Activated CD8-positive, alpha-beta T cell treated with anti-CD3 and anti-CD28 coated beads for 36 hours (primary cell): ENCODE data around the gene LRTM2. TPM values are rescaled to one million over a fixed set of nuclear protein-coding genes. Genes with fewer than 3 reads are reported as not detected.

Experiments
- ATAC-seq: fragments of 200-7000 bp; cut with Tn5 transposase; one replicate; pipeline ENCODE4 v1.10.0; 2021; ENCODE audit warnings: mild to moderate bottlenecking, moderate library complexity
- CTCF ChIA-PET: fragments of 350-600 bp; sonication (Branson Sonifier 250); formaldehyde crosslinking; loops from one replicate; lab custom pipeline; 2021; ENCODE audit warnings: antibody characterized with exemption; lab: Charles Lee
- POLR2A ChIA-PET: fragments of 350-600 bp; sonication (Branson Sonifier 250); formaldehyde crosslinking; loops from one replicate; lab custom pipeline; 2021; ENCODE audit warnings: antibody characterized with exemption; lab: Charles Lee
- DNase-seq: peaks from one replicate; pipeline ENCODE4 v3.0.0-alpha.2; 2020
- H3K27ac Mint-ChIP-seq: one replicate; pipeline ENCODE4 v1.8.0; 2021; ENCODE audit warnings: mild to moderate bottlenecking, mixed read lengths
- H3K27me3 Mint-ChIP-seq: one replicate; pipeline ENCODE4 v1.8.0; 2021; ENCODE audit warnings: mixed read lengths
- H3K36me3 Mint-ChIP-seq: one replicate; pipeline ENCODE4 v1.8.0; 2021; ENCODE audit warnings: low read depth, mixed read lengths
- H3K4me1 Mint-ChIP-seq: one replicate; pipeline ENCODE4 v1.8.0; 2021; ENCODE audit warnings: low read depth, mixed read lengths
- H3K4me3 Mint-ChIP-seq: one replicate; pipeline ENCODE4 v1.8.0; 2021; ENCODE audit warnings: mild to moderate bottlenecking, moderate library complexity, mixed read lengths
- H3K9me3 Mint-ChIP-seq: one replicate; pipeline ENCODE4 v1.8.0; 2021; ENCODE audit warnings: mixed read lengths
- intact Hi-C: fragments of 100-400 bp; cut with micrococcal nuclease; formaldehyde crosslinking; loops from one replicate; pipeline ENCODE4 v1.10.0; 2022
- total RNA-seq, 2 experiments: library from RNA; stranded (reverse); gene quantifications; one replicate each; pipeline ENCODE4 v1.2.3, GENCODE V29; 2021
- TF ChIP-seq, protein P1 (sequence below): fragments of 200-600 bp; IDR thresholded peaks from one replicate; pipeline ENCODE4 v1.8.0; 2022; ENCODE audit warnings: antibody characterized with exemption, mild to moderate bottlenecking

Gene LRTM2
- total RNA-seq, 2 experiments from 2014 or later: not detected

DNA sequence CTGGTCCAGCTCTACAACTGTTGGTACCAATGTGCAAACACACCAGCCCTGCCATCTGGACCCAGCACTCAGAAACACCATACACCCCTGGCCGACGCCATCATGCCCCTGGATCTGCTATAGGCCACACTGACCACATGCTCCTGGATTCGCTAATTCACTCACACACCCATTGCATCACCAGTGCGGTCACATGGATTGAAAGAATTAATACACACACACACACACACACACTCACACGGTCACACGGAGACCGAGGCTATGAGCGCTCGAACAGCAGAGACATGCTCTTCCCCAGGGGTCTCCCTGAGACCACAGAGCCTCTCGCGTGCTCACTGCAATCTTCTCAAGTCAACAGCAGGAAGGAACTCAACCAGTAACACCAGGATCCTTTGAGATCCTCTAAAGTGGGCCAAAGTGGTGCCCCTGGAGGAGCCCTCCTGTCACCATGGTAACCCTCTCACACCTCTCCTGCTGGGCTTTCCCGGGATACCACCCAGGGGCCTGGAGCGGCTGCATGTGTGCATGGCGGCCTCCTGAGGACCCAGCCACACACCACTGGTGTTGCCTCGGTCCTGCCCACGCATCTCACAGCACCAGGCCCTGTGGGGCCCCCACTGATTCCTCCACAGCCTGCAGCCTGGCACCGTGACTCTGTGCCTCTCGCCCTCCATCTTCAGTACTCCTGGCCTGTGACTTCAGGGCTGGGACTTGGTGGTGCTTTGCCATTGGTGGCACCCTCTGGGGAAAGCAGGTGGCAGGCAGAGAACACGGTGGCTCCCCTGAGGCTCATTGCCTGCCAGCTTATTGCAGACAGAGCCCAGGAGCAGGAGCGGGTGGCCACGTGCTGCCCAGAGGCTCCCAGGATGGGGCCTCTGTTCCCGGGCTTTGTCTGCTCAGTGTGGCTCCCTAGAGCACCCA is 15.1 kb downstream of the LRTM2 start:
- no peaks in the 10 kb centered on the region for H3K9me3 Mint-ChIP-seq
- H3K4me3 Mint-ChIP-seq: no peak overlapping the region
- TF ChIP-seq, protein P1, sequence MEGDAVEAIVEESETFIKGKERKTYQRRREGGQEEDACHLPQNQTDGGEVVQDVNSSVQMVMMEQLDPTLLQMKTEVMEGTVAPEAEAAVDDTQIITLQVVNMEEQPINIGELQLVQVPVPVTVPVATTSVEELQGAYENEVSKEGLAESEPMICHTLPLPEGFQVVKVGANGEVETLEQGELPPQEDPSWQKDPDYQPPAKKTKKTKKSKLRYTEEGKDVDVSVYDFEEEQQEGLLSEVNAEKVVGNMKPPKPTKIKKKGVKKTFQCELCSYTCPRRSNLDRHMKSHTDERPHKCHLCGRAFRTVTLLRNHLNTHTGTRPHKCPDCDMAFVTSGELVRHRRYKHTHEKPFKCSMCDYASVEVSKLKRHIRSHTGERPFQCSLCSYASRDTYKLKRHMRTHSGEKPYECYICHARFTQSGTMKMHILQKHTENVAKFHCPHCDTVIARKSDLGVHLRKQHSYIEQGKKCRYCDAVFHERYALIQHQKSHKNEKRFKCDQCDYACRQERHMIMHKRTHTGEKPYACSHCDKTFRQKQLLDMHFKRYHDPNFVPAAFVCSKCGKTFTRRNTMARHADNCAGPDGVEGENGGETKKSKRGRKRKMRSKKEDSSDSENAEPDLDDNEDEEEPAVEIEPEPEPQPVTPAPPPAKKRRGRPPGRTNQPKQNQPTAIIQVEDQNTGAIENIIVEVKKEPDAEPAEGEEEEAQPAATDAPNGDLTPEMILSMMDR: no peak
- CTCF ChIA-PET: interaction anchor here (0.8 kb wide), 1 partner anchor 40 kb away, joined by 3 read pairs; no protein-coding TSS in a partner anchor
- ATAC-seq (no peak), DNase-seq (no peak)
- H3K36me3 Mint-ChIP-seq: no peaks in the 10 kb centered on the region
- POLR2A ChIA-PET: no interaction called here
- H3K27ac Mint-ChIP-seq: no peak overlapping the region
- H3K27me3 Mint-ChIP-seq: peaks cover 20% of the 10 kb centered on the region
- intact Hi-C loops: no loop called here
- H3K4me1 Mint-ChIP-seq: no peaks in the 10 kb centered on the region

GRCh38 chr12:1836241-1836803 is 16.0 kb downstream of the LRTM2 start:
- POLR2A ChIA-PET: no interaction called here
- no peak for DNase-seq
- H3K27ac Mint-ChIP-seq: no peak overlapping the region

DNA sequence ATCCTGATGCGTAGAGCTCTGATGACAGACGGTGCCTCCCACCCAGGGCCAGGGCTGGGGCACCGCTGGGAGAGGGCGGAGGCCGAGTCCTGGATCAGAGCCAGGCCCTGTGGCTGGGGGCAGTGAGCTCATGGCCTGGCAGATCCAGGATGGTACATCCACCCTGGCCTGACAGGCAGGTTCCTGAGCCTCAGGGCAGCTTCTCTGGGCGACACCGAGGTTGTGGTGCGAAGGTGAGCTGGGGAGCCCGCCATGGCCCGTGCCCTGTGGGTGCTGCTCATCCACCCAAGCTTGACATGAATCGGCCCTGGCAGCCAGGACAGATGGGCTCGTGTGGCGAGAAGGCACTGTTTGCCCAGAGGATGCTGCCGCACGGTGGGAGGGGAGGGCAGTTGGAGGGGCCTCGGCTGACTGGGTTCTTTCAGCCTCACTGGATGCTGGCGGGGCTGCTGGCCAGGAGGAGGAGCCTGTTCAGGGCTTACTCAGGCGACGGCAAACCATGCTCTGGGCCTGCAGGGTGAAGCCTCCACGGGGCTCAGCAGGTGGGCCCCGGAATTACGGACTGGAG is 16.6 kb downstream of the LRTM2 start:
- Mint-ChIP-seq H3K4me1 (peaks cover 3% of the 10 kb centered on the region), H3K27me3 (peaks cover 10% of the 10 kb centered on the region), H3K36me3 (no peaks in the 10 kb centered on the region), H3K4me3 (no peak overlapping the region), H3K27ac (no peak overlapping the region), H3K9me3 (no peaks in the 10 kb centered on the region)
- TF ChIP-seq, protein P1: no peak
- DNase-seq (no peak), ATAC-seq (no peak)
- POLR2A ChIA-PET: no interaction called here
- intact Hi-C loops: no loop called here
- CTCF ChIA-PET: no interaction called here

More at GRCh38 chr12:1836241-1836803, 16.0 kb downstream of the LRTM2 start:
- no peaks in the 10 kb centered on the region for H3K36me3 Mint-ChIP-seq
- H3K4me3 Mint-ChIP-seq: no peak overlapping the region
- H3K4me1 Mint-ChIP-seq: no peaks in the 10 kb centered on the region
- H3K9me3 Mint-ChIP-seq: no peaks in the 10 kb centered on the region
- TF ChIP-seq, protein P1: no peak
- H3K27me3 Mint-ChIP-seq: peaks cover 12% of the 10 kb centered on the region
- intact Hi-C loops: no loop called here
- no peak for ATAC-seq
- CTCF ChIA-PET: interaction anchor here (0.8 kb wide), 1 partner anchor 41 kb away, joined by 3 read pairs; no protein-coding TSS in a partner anchor

GRCh38 chr12:1837541-1838204 is 17.3 kb downstream of the LRTM2 start:
- DNase-seq: no peak
- intact Hi-C loops: no loop called here

More at GRCh38 chr12:1837541-1838204, 17.3 kb downstream of the LRTM2 start:
- ChIA-PET POLR2A (no interaction called here), CTCF (interaction anchor here (0.8 kb wide), 1 partner anchor 102 kb away, joined by 4 read pairs; no protein-coding TSS in a partner anchor)
- Mint-ChIP-seq H3K36me3 (no peaks in the 10 kb centered on the region), H3K4me3 (no peak overlapping the region), H3K27ac (no peak overlapping the region), H3K27me3 (peaks cover 7% of the 10 kb centered on the region), H3K9me3 (no peaks in the 10 kb centered on the region), H3K4me1 (peaks cover 4% of the 10 kb centered on the region)
- ATAC-seq: no peak
- TF ChIP-seq, protein P1: no peak
